PC-9 (cell line): ENCODE data around the gene BAIAP2L1. TPM values are rescaled to one million over a fixed set of nuclear protein-coding genes. Genes with fewer than 3 reads are reported as not detected.

Experiments
- BruUV-seq: library from RNA; stranded (reverse); fragments of 400-500 nt; replicated peaks from 2 replicates; lab custom pipeline; 2021; lab: Mats Ljungman, UMichigan
- CTCF ChIA-PET: fragments of 300-600 bp; sonication (Branson Sonifier 250); formaldehyde crosslinking; loops from one replicate; lab custom pipeline; 2022; ENCODE audit warnings: antibody characterized with exemption; lab: Charles Lee
- POLR2A ChIA-PET: fragments of 300-600 bp; sonication (Branson Sonifier 250); formaldehyde crosslinking; loops from one replicate; lab custom pipeline; 2022; ENCODE audit warnings: antibody characterized with exemption; ENCODE audit not compliant: unreplicated experiment; lab: Charles Lee
- DNase-seq, 2 experiments: peaks; one replicate each; pipeline versions ENCODE4 v3.0.0 to v3.0.0-alpha.2; 2015 to 2022; ENCODE audit warnings: mixed read lengths in 1 of 2
- H2AFZ ChIP-seq: fragments of 200-600 bp; sonication (generic); 2 replicates; pipeline ENCODE4 v1.8.1; 2017; ENCODE audit warnings: antibody characterized with exemption
- H3F3A ChIP-seq: fragments of 200-600 bp; sonication (generic); 2 replicates; pipeline ENCODE4 v1.8.1; 2017; ENCODE audit warnings: antibody characterized with exemption, mild to moderate bottlenecking, low read depth; ENCODE audit not compliant: insufficient read depth
- H3K27ac ChIP-seq: fragments of 200-600 bp; sonication (generic); 2 replicates; pipeline ENCODE4 v1.6.1; 2016; ENCODE audit warnings: mixed run types
- H3K27me3 ChIP-seq: fragments of 200-600 bp; sonication (generic); 2 replicates; pipeline ENCODE4 v1.6.1; 2016; ENCODE audit warnings: low read depth, mixed run types; ENCODE audit not compliant: insufficient read depth
- H3K36me3 ChIP-seq: fragments of 200-600 bp; sonication (generic); 2 replicates; pipeline ENCODE4 v1.6.1; 2016; ENCODE audit warnings: low read depth, mixed run types
- H3K4me1 ChIP-seq: fragments of 200-600 bp; sonication (generic); replicated peaks from 2 replicates; pipeline ENCODE4 v1.6.1; 2016; ENCODE audit warnings: mixed run types; ENCODE audit not compliant: insufficient read depth
- H3K4me2 ChIP-seq: fragments of 200-600 bp; sonication (generic); 2 replicates; pipeline ENCODE4 v1.6.1; 2017; ENCODE audit warnings: mixed run types
- H3K4me3 ChIP-seq: fragments of 200-600 bp; sonication (generic); 2 replicates; pipeline ENCODE4 v1.6.1; 2016; ENCODE audit warnings: mixed run types
- H3K79me2 ChIP-seq: fragments of 200-600 bp; sonication (generic); 2 replicates; pipeline ENCODE4 v1.6.1; 2017; ENCODE audit warnings: low read depth, mixed run types
- H3K9me2 ChIP-seq: fragments of 200-600 bp; sonication (generic); 2 replicates; pipeline ENCODE4 v1.8.1; 2017; ENCODE audit warnings: mild to moderate bottlenecking; ENCODE audit not compliant: insufficient read depth
- H3K9me3 ChIP-seq: fragments of 200-600 bp; sonication (generic); 2 replicates; pipeline ENCODE4 v1.8.1; 2016; ENCODE audit warnings: low read depth; ENCODE audit not compliant: insufficient read depth
- H4K20me1 ChIP-seq: fragments of 200-600 bp; sonication (generic); 2 replicates; pipeline ENCODE4 v1.8.1; 2017; ENCODE audit not compliant: insufficient read depth
- EZH2 ChIP-seq: fragments of 200-600 bp; sonication (generic); IDR thresholded peaks from 2 replicates; pipeline ENCODE4 v1.8.0; 2017; ENCODE audit warnings: antibody characterized with exemption, low read depth
- intact Hi-C: fragments of 100-400 bp; cut with micrococcal nuclease; formaldehyde crosslinking; loops from one replicate; pipeline ENCODE4 v1.10.0; 2022; ENCODE audit not compliant: unreplicated experiment
- total RNA-seq: library from RNA; stranded (reverse); gene quantifications from 2 replicates; pipeline ENCODE4 v1.2.3, GENCODE V29; 2021
- TF ChIP-seq, protein P1 (sequence below): fragments of 200-600 bp; sonication (generic); conservative IDR thresholded peaks from 2 replicates; pipeline ENCODE4 v1.6.1; 2017; ENCODE audit warnings: mixed run types, antibody characterized with exemption, mild to moderate bottlenecking, moderate library complexity

Gene BAIAP2L1
- total RNA-seq, 1 experiment from 2014 or later = 89.4 TPM

DNA sequence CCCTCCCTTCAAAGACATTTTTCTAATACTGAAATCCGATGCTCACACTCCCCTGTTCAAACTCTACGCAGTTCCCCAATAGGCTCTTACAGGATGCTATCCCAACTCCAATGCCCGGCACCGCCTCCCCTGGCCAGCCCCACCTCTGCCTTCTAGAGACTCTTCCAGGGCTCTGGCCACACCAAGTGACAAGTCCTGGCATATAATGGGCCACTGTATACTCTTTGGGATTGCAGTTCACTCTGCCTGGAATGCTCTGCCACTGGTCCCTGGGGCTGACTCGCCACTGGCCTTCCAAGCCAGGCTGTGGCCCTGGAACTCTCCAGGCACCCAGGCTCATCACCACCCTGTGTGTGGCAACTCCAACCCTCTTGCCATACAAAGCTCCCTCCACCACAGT is 122.5 kb downstream of the BAIAP2L1 start:
- no peak overlapping the region for H3K4me2 ChIP-seq
- H3F3A ChIP-seq = peaks cover 35% of the 10 kb centered on the region
- CTCF ChIA-PET = interaction anchor here (0.7 kb wide), 1 partner anchor 87 kb away, joined by 3 read pairs; no protein-coding TSS in a partner anchor
- no peaks in the 10 kb centered on the region for H3K9me2 ChIP-seq
- no peak overlapping the region for H3K27ac ChIP-seq
- no peaks in the 10 kb centered on the region for H4K20me1 ChIP-seq
- H2AFZ ChIP-seq = no peak overlapping the region
- H3K4me3 ChIP-seq = no peak overlapping the region
- no peaks in the 10 kb centered on the region for H3K36me3 ChIP-seq
- intact Hi-C loops = no loop called here
- no TSS peak for BruUV-seq
- DNase-seq = no peak
- TF ChIP-seq, protein P1, sequence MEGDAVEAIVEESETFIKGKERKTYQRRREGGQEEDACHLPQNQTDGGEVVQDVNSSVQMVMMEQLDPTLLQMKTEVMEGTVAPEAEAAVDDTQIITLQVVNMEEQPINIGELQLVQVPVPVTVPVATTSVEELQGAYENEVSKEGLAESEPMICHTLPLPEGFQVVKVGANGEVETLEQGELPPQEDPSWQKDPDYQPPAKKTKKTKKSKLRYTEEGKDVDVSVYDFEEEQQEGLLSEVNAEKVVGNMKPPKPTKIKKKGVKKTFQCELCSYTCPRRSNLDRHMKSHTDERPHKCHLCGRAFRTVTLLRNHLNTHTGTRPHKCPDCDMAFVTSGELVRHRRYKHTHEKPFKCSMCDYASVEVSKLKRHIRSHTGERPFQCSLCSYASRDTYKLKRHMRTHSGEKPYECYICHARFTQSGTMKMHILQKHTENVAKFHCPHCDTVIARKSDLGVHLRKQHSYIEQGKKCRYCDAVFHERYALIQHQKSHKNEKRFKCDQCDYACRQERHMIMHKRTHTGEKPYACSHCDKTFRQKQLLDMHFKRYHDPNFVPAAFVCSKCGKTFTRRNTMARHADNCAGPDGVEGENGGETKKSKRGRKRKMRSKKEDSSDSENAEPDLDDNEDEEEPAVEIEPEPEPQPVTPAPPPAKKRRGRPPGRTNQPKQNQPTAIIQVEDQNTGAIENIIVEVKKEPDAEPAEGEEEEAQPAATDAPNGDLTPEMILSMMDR = no peak
- TF ChIP-seq EZH2 = no peak
- peaks cover 11% of the 10 kb centered on the region for H3K4me1 ChIP-seq
- POLR2A ChIA-PET = no interaction called here
- H3K9me3 ChIP-seq = no peaks in the 10 kb centered on the region
- H3K27me3 ChIP-seq = no peaks in the 10 kb centered on the region
- peaks cover 17% of the 10 kb centered on the region for H3K79me2 ChIP-seq

DNA sequence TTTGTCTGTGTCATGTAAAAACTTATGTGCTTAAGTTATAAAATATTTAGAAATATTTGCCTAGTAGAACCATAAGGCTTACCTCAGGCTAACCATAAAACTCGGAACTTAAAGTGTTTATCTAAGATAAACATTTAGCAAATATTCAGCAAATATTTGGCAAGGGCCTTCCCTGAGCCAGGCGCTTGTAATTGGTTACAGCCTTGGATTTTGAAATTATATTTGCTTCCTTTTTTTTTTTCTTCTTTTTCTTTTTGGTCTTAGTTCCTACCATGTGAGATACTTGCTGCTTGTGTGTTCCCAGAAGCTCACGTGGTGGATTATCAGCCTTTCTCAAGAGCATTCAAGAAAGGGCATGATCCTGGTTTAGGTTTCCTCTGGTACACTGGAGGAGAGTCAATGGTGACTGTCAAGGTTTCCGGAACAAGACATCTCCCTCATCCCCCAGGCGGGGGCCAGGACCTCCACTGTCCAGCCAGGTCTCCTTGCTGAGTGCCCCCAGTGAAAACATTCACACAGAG is 124.6 kb downstream of the BAIAP2L1 start:
- no peaks in the 10 kb centered on the region for H3K9me3 ChIP-seq
- CTCF ChIA-PET = no interaction called here
- intact Hi-C loops = no loop called here
- no peaks in the 10 kb centered on the region for H4K20me1 ChIP-seq
- POLR2A ChIA-PET = no interaction called here
- H2AFZ ChIP-seq = no peak overlapping the region
- peak overlapping the region; percentile 21; the same call in 1 of the 2 replicates for H3K27ac ChIP-seq
- DNase-seq = peak in 1 of 2 experiments; percentile 69
- BruUV-seq = no TSS peak
- no peaks in the 10 kb centered on the region for H3K9me2 ChIP-seq
- H3K36me3 ChIP-seq = no peaks in the 10 kb centered on the region
- TF ChIP-seq EZH2 = no peak
- TF ChIP-seq, protein P1 = no peak
- H3K4me1 ChIP-seq = peaks cover 7% of the 10 kb centered on the region; the same call in 1 of the 2 replicates
- no peak overlapping the region for H3K4me3 ChIP-seq
- H3K27me3 ChIP-seq = no peaks in the 10 kb centered on the region
- peaks cover 34% of the 10 kb centered on the region for H3F3A ChIP-seq
- H3K4me2 ChIP-seq = no peak overlapping the region
- H3K79me2 ChIP-seq = no peaks in the 10 kb centered on the region

- Histone ChIP-seq H3K27ac (no peak overlapping the region), H3K27me3 (no peaks in the 10 kb centered on the region), H3K4me1 (peaks cover 7% of the 10 kb centered on the region), H3K9me2 (no peaks in the 10 kb centered on the region), H3K79me2 (no peaks in the 10 kb centered on the region), H4K20me1 (no peaks in the 10 kb centered on the region), H3K36me3 (no peaks in the 10 kb centered on the region), H3K4me2 (no peak overlapping the region), H3F3A (peaks cover 18% of the 10 kb centered on the region), H3K4me3 (no peak overlapping the region), H3K9me3 (no peaks in the 10 kb centered on the region), H2AFZ (no peak overlapping the region)
- no TSS peak for BruUV-seq
- no peak for TF ChIP-seq EZH2
- TF ChIP-seq, protein P1 = no peak
- ChIA-PET CTCF (interaction anchor here (1.1 kb wide), 1 partner anchor 134 kb away, joined by 5 read pairs; the partner anchor contains the start of gene BAIAP2L1), POLR2A (interaction anchor here (0.5 kb wide), 1 partner anchor 515 kb away, joined by 3 read pairs; no protein-coding TSS in a partner anchor)
- intact Hi-C loops = no loop called here
- no peak for DNase-seq
Observed at GRCh38 chr7:98267303-98267702, 133.6 kb downstream of the BAIAP2L1 start.
